Endothelial cell (in vitro differentiated cells): ENCODE results near the gene TMEM154. TPM values are rescaled to one million over a fixed set of nuclear protein-coding genes. Genes with fewer than 3 reads are reported as not detected.

ENCODE experiments used
- DNase-seq: peaks from one replicate; pipeline ENCODE4 v3.0.0; 2021; ENCODE audit warnings: low spot score
- H3K27ac Mint-ChIP-seq: one replicate; pipeline ENCODE4 v1.8.0; 2021; ENCODE audit warnings: mixed read lengths, inconsistent platforms; ENCODE audit not compliant: unreplicated experiment
- H3K27me3 Mint-ChIP-seq: one replicate; pipeline ENCODE4 v1.8.0; 2021; ENCODE audit warnings: mild to moderate bottlenecking, moderate library complexity, mixed read lengths, inconsistent platforms; ENCODE audit not compliant: unreplicated experiment
- H3K36me3 Mint-ChIP-seq: one replicate; pipeline ENCODE4 v1.8.0; 2021; ENCODE audit warnings: mild to moderate bottlenecking, low read depth, mixed read lengths, inconsistent platforms; ENCODE audit not compliant: unreplicated experiment
- H3K4me1 Mint-ChIP-seq: one replicate; pipeline ENCODE4 v1.8.0; 2021; ENCODE audit warnings: mild to moderate bottlenecking, mixed read lengths, inconsistent platforms; ENCODE audit not compliant: unreplicated experiment
- H3K4me3 Mint-ChIP-seq: one replicate; pipeline ENCODE4 v1.8.0; 2021; ENCODE audit warnings: mild to moderate bottlenecking, mixed read lengths, inconsistent platforms; ENCODE audit not compliant: unreplicated experiment
- H3K9me3 Mint-ChIP-seq: one replicate; pipeline ENCODE4 v1.8.0; 2021; ENCODE audit warnings: mixed read lengths, inconsistent platforms; ENCODE audit not compliant: unreplicated experiment
- total RNA-seq: library from RNA; stranded (reverse); fragmentation: NEBNext Ultra II Directional; extraction: Animal tissue kit (Norgen Biotek cat#: 25700); gene quantifications from one replicate; pipeline ENCODE4 v1.2.1, GENCODE V29; 2021; ENCODE audit not compliant: unreplicated experiment
- TF ChIP-seq, protein P1 (sequence below): fragments of 200-600 bp; sonication (generic); IDR thresholded peaks from one replicate; pipeline ENCODE4 v1.5.0; 2021; ENCODE audit warnings: antibody characterized with exemption; ENCODE audit not compliant: unreplicated experiment

The TMEM154 gene
- total RNA-seq, 1 donor from 2014 or later = 6.7 TPM

DNA sequence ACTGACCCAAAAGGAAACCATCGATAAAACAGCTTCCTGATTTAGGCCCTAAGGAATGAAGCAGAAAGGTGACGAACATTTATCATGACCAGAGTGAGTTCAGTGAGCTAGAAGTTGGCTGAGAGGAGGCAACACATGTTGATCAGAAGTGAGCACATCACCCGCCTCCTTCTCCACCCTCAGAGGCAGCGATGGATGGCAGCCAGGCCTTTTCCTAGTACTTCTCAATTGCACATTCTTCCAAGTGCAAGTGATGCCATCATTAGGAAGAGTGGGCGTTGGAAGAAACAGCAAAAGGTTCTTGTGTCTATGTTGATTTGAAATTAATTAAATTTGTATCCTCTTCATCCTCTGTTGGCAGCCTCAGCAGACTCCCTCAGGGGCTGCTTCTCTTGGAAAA, 51.7 kb downstream of the TMEM154 start:
- Mint-ChIP-seq H3K36me3 (peaks cover 4% of the 10 kb centered on the region), H3K27me3 (no peaks in the 10 kb centered on the region), H3K27ac (no peak overlapping the region), H3K9me3 (no peaks in the 10 kb centered on the region), H3K4me3 (no peak overlapping the region), H3K4me1 (peaks cover 10% of the 10 kb centered on the region)
- TF ChIP-seq, protein P1, sequence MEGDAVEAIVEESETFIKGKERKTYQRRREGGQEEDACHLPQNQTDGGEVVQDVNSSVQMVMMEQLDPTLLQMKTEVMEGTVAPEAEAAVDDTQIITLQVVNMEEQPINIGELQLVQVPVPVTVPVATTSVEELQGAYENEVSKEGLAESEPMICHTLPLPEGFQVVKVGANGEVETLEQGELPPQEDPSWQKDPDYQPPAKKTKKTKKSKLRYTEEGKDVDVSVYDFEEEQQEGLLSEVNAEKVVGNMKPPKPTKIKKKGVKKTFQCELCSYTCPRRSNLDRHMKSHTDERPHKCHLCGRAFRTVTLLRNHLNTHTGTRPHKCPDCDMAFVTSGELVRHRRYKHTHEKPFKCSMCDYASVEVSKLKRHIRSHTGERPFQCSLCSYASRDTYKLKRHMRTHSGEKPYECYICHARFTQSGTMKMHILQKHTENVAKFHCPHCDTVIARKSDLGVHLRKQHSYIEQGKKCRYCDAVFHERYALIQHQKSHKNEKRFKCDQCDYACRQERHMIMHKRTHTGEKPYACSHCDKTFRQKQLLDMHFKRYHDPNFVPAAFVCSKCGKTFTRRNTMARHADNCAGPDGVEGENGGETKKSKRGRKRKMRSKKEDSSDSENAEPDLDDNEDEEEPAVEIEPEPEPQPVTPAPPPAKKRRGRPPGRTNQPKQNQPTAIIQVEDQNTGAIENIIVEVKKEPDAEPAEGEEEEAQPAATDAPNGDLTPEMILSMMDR = no peak
- DNase-seq = no peak

DNA sequence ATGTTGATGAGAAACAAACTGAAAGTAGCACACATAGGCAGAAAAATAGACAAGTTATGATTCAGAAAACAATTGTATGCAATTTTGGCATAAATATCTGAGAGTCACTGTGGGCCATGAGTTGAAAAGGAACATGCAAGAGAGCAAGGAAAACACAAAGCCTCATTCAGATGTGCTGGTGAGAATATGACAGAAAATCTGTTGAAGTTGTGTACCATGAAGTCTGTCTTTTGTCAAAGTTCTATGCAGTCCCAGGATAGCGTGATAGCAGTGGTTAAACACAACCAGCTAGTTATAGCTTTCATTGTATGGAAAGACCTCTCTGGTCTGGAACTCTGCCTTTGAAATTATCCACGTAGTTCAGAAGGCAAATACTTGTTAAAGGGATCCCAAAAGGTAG, 53.0 kb downstream of the TMEM154 start:
- Mint-ChIP-seq H3K4me1 (peaks cover 10% of the 10 kb centered on the region), H3K27ac (no peak overlapping the region)

DNA sequence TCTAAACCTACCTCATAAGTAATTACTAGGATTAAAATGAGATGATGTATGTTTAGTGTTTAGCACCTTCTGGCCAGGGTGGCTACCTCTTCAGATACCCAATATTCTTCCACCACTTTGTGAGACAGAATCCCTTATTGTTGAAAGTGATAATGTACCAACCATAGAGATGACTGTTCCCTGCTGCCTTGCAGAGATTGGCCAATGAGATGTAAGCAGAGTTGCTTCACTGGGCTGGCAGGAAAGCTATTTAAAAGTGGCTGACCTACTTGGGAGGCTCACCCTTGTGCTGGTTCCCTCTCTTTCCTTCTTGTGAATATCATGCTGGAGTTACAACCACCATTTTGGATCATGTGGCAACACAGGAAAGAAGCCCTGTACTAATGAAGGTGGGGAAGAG, 58.9 kb downstream of the TMEM154 start:
- no peaks in the 10 kb centered on the region for H3K4me1 Mint-ChIP-seq
- no peak overlapping the region for H3K27ac Mint-ChIP-seq
- no peaks in the 10 kb centered on the region for H3K36me3 Mint-ChIP-seq
- DNase-seq = no peak
- H3K27me3 Mint-ChIP-seq = peaks cover 2% of the 10 kb centered on the region
- no peak overlapping the region for H3K4me3 Mint-ChIP-seq
- no peaks in the 10 kb centered on the region for H3K9me3 Mint-ChIP-seq
- TF ChIP-seq, protein P1 = no peak

More for the DNA sequence above, 53.0 kb downstream of the TMEM154 start:
- Mint-ChIP-seq H3K4me3 (no peak overlapping the region), H3K36me3 (peaks cover 4% of the 10 kb centered on the region), H3K9me3 (no peaks in the 10 kb centered on the region), H3K27me3 (no peaks in the 10 kb centered on the region)
- TF ChIP-seq, protein P1 = no peak
- no peak for DNase-seq

DNA sequence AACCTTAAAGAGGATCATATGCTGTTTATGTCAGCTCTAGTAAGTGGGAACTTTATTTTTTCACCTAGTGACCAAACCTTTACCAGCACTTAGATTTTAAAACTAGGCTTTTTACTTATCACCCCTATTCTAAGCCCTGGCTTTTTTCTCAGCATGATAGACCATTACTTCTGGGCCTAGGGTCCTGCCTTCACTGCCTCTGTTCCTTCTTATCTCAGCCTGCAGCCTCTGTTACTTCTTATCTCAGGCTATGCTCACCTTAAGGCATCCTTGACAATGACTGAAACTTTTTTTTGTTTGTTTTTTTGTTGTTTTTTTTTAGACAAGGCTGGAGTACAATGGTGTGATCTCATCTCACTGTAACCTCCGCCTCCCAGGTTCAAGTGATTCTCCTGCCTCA, 59.6 kb downstream of the TMEM154 start:
- peaks cover 3% of the 10 kb centered on the region for H3K4me1 Mint-ChIP-seq
- H3K27ac Mint-ChIP-seq = no peak overlapping the region
- TF ChIP-seq, protein P1 = no peak
- H3K27me3 Mint-ChIP-seq = peaks cover 2% of the 10 kb centered on the region
- no peak for DNase-seq
- H3K9me3 Mint-ChIP-seq = no peaks in the 10 kb centered on the region
- H3K36me3 Mint-ChIP-seq = no peaks in the 10 kb centered on the region
- no peak overlapping the region for H3K4me3 Mint-ChIP-seq

DNA sequence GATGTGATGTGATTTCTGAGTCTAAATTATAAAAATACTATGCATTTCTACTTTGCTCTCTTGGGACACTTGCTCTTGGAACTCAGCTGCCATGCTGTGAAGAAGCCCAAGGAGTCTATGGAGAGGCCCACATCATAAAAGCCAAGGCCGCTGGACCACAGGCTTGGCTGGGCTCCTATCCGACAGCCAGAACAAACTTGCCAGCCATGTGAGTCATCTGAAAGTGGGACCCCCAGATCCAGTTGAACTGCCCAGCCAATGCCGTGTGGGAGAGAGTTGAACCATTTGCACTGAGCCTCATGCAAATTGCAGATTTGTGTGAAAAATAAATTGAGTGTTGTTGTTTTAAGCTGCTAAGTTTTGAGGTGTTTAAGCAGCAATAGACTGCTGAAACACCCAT, 60.2 kb downstream of the TMEM154 start:
- Mint-ChIP-seq H3K4me3 (no peak overlapping the region), H3K36me3 (no peaks in the 10 kb centered on the region), H3K27ac (no peak overlapping the region), H3K27me3 (peaks cover 2% of the 10 kb centered on the region), H3K4me1 (peaks cover 4% of the 10 kb centered on the region), H3K9me3 (no peaks in the 10 kb centered on the region)
- DNase-seq = no peak
- TF ChIP-seq, protein P1 = no peak
